SK-N-SH treated with all-trans-retinoic acid at 6 μM for 48 hours (cell line): ENCODE measurements around the gene MKS1.

ENCODE experiments used
- ATAC-seq: fragments of 200-7000 bp; cut with Tn5 transposase; 3 replicates; pipeline ENCODE4 v1.9.1; 2020; ENCODE audit warnings: mild to moderate bottlenecking, moderate library complexity
- ARNTL ChIP-seq: fragments of 450-650 bp; formaldehyde crosslinking; IDR thresholded peaks from 2 replicates; pipeline ENCODE4 v1.5.0; 2020; ENCODE audit warnings: low read depth, mild to moderate bottlenecking, moderate library complexity, borderline replicate concordance
- BACH2 ChIP-seq: fragments of 250-450 bp; sonication (Bioruptor Pico); IDR thresholded peaks from 2 replicates; pipeline ENCODE4 v1.9.0; 2021; ENCODE audit warnings: mild to moderate bottlenecking, borderline replicate concordance
- CSDC2 ChIP-seq: fragments of 250-450 bp; sonication (Bioruptor Pico); IDR thresholded peaks from 2 replicates; pipeline ENCODE4 v1.5.0; 2020; ENCODE audit warnings: mild to moderate bottlenecking, moderate library complexity
- ESRRG ChIP-seq: fragments of 250-450 bp; sonication (Bioruptor Pico); IDR thresholded peaks from 2 replicates; pipeline ENCODE4 v1.6.1; 2021; ENCODE audit warnings: mild to moderate bottlenecking
- GLIS3 ChIP-seq: fragments of 250-450 bp; sonication (Bioruptor Pico); IDR thresholded peaks from 2 replicates; pipeline ENCODE4 v1.5.0; 2020; ENCODE audit warnings: mild to moderate bottlenecking, moderate library complexity
- ISL1 ChIP-seq: fragments of 250-450 bp; sonication (Bioruptor Pico); IDR thresholded peaks from 2 replicates; pipeline ENCODE4 v2.1.2; 2022; ENCODE audit warnings: mild to moderate bottlenecking, moderate library complexity
- OSR1 ChIP-seq: fragments of 250-450 bp; sonication (Bioruptor Pico); IDR thresholded peaks from 2 replicates; pipeline ENCODE4 v1.8.0; 2022; ENCODE audit warnings: moderate library complexity, mild to moderate bottlenecking, inconsistent platforms
- PPARA ChIP-seq: fragments of 250-450 bp; sonication (Bioruptor Pico); IDR thresholded peaks from 2 replicates; pipeline ENCODE4 v1.5.0; 2020; ENCODE audit warnings: mild to moderate bottlenecking, borderline replicate concordance
- RARB ChIP-seq: fragments of 250-450 bp; sonication (Bioruptor Pico); IDR thresholded peaks from 2 replicates; pipeline ENCODE4 v1.8.0; 2021; ENCODE audit warnings: mild to moderate bottlenecking, moderate library complexity
- SNAI2 ChIP-seq: fragments of 250-450 bp; sonication (Bioruptor Pico); IDR thresholded peaks from 2 replicates; pipeline ENCODE4 v1.5.0; 2020; ENCODE audit warnings: mild to moderate bottlenecking, moderate library complexity
- TOX ChIP-seq: fragments of 250-450 bp; sonication (Bioruptor Pico); IDR thresholded peaks from 2 replicates; pipeline ENCODE4 v1.8.0; 2021; ENCODE audit warnings: mild to moderate bottlenecking, moderate library complexity, borderline replicate concordance
- ZC3H10 ChIP-seq: fragments of 250-450 bp; sonication (Bioruptor Pico); IDR thresholded peaks from 2 replicates; pipeline ENCODE4 v1.5.1; 2021; ENCODE audit warnings: mild to moderate bottlenecking, moderate library complexity
- ZFP3 ChIP-seq: fragments of 250-450 bp; sonication (Bioruptor Pico); IDR thresholded peaks from 2 replicates; pipeline ENCODE4 v1.5.0; 2020; ENCODE audit warnings: mild to moderate bottlenecking, moderate library complexity
- ZFP30 ChIP-seq: fragments of 450-650 bp; formaldehyde crosslinking; IDR thresholded peaks from 2 replicates; pipeline ENCODE4 v1.5.0; 2022; ENCODE audit warnings: mild to moderate bottlenecking, moderate library complexity
- ZNF565 ChIP-seq: fragments of 450-650 bp; formaldehyde crosslinking; conservative IDR thresholded peaks from 2 replicates; pipeline ENCODE4 v1.5.0; 2020; ENCODE audit warnings: low read depth, mild to moderate bottlenecking, moderate library complexity
- ZNF70 ChIP-seq: fragments of 450-650 bp; formaldehyde crosslinking; IDR thresholded peaks from 2 replicates; pipeline ENCODE4 v1.5.0; 2020; ENCODE audit warnings: mild to moderate bottlenecking, moderate library complexity
- ZNF8 ChIP-seq: fragments of 450-650 bp; formaldehyde crosslinking; IDR thresholded peaks from 2 replicates; pipeline ENCODE4 v1.5.0; 2020; ENCODE audit warnings: mild to moderate bottlenecking, moderate library complexity
- TF ChIP-seq, protein P1 (sequence below): fragments of 250-450 bp; sonication (Bioruptor Pico); IDR thresholded peaks from 2 replicates; pipeline ENCODE4 v1.5.1; 2021; ENCODE audit warnings: mild to moderate bottlenecking, moderate library complexity
- TF ChIP-seq, protein P2 (sequence below): fragments of 250-450 bp; sonication (Bioruptor Pico); IDR thresholded peaks from 2 replicates; pipeline ENCODE4 v1.5.1; 2020; ENCODE audit warnings: low read depth, mild to moderate bottlenecking, moderate library complexity
- TF ChIP-seq, protein P3 (sequence below): fragments of 250-450 bp; sonication (Bioruptor Pico); IDR thresholded peaks from 2 replicates; pipeline ENCODE4 v1.8.0; 2021; ENCODE audit warnings: low read depth, mild to moderate bottlenecking, moderate library complexity, borderline replicate concordance
- TF ChIP-seq, protein P4 (sequence below): fragments of 250-450 bp; sonication (Bioruptor Pico); IDR thresholded peaks from 2 replicates; pipeline ENCODE4 v1.8.0; 2020; ENCODE audit warnings: mild to moderate bottlenecking, moderate library complexity, borderline replicate concordance
- TF ChIP-seq, protein P5 (sequence below): fragments of 250-450 bp; sonication (Bioruptor Pico); IDR thresholded peaks from 2 replicates; pipeline ENCODE4 v1.5.0; 2020; ENCODE audit warnings: mild to moderate bottlenecking, moderate library complexity

MKS1 gene

DNA sequence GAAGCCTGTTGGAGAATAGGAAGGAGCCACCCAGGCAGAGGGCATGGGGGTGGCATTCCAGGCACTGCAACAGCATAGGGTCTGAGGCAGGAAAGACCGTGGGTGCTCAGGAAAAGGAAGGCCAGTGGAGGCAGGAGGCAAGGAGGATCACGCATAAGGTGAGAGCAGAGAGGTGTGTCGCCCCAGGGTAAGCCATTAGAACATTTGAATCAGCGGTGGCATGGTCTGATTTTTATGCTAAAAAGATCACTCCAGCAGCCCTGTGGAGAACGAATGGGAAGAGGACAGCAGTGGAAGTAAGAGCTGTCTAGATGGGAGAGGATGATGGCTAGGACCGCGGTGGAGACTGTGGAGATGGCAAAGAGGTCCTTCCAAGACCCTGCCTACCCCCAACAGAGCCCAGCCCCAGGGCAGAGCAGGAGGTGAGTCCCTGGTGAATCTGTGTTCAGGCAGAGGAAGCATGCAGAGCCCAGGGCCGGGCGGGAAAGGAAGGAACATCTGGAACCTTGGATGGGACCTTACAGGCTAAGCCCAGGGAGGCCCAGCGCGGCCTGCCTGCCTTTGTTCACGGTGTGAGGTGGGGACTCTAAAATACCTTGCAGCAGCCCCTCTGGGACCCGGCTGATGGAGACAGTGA, 27.2 kb upstream of the MKS1 start:
- ATAC-seq: no peak
- TF ChIP-seq ZNF8 (CRISPR knock-in tag): no peak
- no peak for TF ChIP-seq ISL1 (CRISPR knock-in tag)
- no peak for TF ChIP-seq ESRRG (CRISPR knock-in tag)
- TF ChIP-seq, protein P1, sequence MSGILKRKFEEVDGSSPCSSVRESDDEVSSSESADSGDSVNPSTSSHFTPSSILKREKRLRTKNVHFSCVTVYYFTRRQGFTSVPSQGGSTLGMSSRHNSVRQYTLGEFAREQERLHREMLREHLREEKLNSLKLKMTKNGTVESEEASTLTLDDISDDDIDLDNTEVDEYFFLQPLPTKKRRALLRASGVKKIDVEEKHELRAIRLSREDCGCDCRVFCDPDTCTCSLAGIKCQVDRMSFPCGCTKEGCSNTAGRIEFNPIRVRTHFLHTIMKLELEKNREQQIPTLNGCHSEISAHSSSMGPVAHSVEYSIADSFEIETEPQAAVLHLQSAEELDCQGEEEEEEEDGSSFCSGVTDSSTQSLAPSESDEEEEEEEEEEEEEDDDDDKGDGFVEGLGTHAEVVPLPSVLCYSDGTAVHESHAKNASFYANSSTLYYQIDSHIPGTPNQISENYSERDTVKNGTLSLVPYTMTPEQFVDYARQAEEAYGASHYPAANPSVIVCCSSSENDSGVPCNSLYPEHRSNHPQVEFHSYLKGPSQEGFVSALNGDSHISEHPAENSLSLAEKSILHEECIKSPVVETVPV (CRISPR knock-in tag): no peak
- TF ChIP-seq ZFP30 (CRISPR knock-in tag): no peak
- no peak for TF ChIP-seq ZC3H10 (CRISPR knock-in tag)
- TF ChIP-seq, protein P2, sequence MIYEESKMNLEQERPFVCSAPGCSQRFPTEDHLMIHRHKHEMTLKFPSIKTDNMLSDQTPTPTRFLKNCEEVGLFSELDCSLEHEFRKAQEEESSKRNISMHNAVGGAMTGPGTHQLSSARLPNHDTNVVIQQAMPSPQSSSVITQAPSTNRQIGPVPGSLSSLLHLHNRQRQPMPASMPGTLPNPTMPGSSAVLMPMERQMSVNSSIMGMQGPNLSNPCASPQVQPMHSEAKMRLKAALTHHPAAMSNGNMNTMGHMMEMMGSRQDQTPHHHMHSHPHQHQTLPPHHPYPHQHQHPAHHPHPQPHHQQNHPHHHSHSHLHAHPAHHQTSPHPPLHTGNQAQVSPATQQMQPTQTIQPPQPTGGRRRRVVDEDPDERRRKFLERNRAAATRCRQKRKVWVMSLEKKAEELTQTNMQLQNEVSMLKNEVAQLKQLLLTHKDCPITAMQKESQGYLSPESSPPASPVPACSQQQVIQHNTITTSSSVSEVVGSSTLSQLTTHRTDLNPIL (CRISPR knock-in tag): no peak
- TF ChIP-seq, protein P3, sequence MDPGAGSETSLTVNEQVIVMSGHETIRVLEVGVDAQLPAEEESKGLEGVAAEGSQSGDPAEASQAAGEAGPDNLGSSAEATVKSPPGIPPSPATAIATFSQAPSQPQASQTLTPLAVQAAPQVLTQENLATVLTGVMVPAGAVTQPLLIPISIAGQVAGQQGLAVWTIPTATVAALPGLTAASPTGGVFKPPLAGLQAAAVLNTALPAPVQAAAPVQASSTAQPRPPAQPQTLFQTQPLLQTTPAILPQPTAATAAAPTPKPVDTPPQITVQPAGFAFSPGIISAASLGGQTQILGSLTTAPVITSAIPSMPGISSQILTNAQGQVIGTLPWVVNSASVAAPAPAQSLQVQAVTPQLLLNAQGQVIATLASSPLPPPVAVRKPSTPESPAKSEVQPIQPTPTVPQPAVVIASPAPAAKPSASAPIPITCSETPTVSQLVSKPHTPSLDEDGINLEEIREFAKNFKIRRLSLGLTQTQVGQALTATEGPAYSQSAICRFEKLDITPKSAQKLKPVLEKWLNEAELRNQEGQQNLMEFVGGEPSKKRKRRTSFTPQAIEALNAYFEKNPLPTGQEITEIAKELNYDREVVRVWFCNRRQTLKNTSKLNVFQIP (CRISPR knock-in tag): no peak
- no peak for TF ChIP-seq TOX (CRISPR knock-in tag)
- TF ChIP-seq, protein P4, sequence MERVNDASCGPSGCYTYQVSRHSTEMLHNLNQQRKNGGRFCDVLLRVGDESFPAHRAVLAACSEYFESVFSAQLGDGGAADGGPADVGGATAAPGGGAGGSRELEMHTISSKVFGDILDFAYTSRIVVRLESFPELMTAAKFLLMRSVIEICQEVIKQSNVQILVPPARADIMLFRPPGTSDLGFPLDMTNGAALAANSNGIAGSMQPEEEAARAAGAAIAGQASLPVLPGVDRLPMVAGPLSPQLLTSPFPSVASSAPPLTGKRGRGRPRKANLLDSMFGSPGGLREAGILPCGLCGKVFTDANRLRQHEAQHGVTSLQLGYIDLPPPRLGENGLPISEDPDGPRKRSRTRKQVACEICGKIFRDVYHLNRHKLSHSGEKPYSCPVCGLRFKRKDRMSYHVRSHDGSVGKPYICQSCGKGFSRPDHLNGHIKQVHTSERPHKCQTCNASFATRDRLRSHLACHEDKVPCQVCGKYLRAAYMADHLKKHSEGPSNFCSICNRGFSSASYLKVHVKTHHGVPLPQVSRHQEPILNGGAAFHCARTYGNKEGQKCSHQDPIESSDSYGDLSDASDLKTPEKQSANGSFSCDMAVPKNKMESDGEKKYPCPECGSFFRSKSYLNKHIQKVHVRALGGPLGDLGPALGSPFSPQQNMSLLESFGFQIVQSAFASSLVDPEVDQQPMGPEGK (CRISPR knock-in tag): no peak
- TF ChIP-seq PPARA (CRISPR knock-in tag): no peak
- no peak for TF ChIP-seq ARNTL (CRISPR knock-in tag)
- no peak for TF ChIP-seq ZNF70
- TF ChIP-seq GLIS3 (CRISPR knock-in tag): no peak
- no peak for TF ChIP-seq RARB (CRISPR knock-in tag)
- no peak for TF ChIP-seq BACH2
- TF ChIP-seq ZFP3 (CRISPR knock-in tag): no peak
- no peak for TF ChIP-seq ZNF565 (CRISPR knock-in tag)
- TF ChIP-seq, all 23 proteins: peak for 0

DNA sequence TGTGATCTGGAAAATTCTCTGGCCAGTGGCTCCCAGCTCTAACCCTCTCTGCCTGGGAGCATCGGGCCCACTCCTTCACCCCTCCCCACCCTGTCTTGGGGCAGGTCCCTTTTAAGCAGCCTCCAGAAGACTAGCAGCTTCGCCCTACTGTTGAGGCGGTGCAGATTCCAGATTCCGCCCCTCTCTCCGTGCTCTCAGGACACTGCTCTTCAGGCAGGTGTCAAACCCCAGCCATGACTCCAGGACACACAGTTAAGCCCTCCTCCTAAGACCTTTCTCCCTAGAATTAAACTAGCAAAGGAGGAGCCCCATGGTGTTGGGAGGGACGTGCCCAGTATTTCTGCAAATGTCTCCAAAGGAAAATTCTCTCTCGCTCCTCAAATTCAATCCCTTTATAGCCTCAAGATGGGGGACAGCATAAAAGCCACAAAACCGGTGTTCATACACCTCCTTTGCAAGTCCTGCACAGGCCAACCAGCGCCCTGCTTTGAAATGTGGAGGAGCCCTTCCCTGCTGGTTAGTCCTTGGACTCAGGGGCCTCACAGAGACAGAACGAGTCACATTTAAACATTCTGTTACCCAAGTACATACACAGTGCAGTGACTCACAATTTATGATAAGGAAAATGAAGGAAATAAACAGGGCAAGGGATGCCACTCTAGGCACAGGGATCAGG, 26.5 kb upstream of the MKS1 start:
- no peak for ATAC-seq

More for the DNA sequence above, 26.5 kb upstream of the MKS1 start:
- no peak for TF ChIP-seq PPARA (CRISPR knock-in tag)
- TF ChIP-seq, protein P1 (CRISPR knock-in tag): no peak
- TF ChIP-seq, protein P5, sequence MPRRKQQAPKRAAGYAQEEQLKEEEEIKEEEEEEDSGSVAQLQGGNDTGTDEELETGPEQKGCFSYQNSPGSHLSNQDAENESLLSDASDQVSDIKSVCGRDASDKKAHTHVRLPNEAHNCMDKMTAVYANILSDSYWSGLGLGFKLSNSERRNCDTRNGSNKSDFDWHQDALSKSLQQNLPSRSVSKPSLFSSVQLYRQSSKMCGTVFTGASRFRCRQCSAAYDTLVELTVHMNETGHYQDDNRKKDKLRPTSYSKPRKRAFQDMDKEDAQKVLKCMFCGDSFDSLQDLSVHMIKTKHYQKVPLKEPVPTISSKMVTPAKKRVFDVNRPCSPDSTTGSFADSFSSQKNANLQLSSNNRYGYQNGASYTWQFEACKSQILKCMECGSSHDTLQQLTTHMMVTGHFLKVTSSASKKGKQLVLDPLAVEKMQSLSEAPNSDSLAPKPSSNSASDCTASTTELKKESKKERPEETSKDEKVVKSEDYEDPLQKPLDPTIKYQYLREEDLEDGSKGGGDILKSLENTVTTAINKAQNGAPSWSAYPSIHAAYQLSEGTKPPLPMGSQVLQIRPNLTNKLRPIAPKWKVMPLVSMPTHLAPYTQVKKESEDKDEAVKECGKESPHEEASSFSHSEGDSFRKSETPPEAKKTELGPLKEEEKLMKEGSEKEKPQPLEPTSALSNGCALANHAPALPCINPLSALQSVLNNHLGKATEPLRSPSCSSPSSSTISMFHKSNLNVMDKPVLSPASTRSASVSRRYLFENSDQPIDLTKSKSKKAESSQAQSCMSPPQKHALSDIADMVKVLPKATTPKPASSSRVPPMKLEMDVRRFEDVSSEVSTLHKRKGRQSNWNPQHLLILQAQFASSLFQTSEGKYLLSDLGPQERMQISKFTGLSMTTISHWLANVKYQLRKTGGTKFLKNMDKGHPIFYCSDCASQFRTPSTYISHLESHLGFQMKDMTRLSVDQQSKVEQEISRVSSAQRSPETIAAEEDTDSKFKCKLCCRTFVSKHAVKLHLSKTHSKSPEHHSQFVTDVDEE (CRISPR knock-in tag): no peak
- no peak for TF ChIP-seq SNAI2 (CRISPR knock-in tag)
- TF ChIP-seq ZNF8 (CRISPR knock-in tag): no peak
- TF ChIP-seq OSR1: no peak
- TF ChIP-seq ZFP3 (CRISPR knock-in tag): no peak
- no peak for TF ChIP-seq ARNTL (CRISPR knock-in tag)
- TF ChIP-seq CSDC2: no peak
- TF ChIP-seq, protein P3 (CRISPR knock-in tag): no peak
- no peak for TF ChIP-seq ISL1 (CRISPR knock-in tag)
- TF ChIP-seq ZC3H10 (CRISPR knock-in tag): no peak
- TF ChIP-seq, protein P2 (CRISPR knock-in tag): no peak
- no peak for TF ChIP-seq ZFP30 (CRISPR knock-in tag)
- no peak for TF ChIP-seq TOX (CRISPR knock-in tag)
- TF ChIP-seq, all 23 proteins: peak for 0
